SHP77 (cell line): Measurements from ENCODE around the gene PLCB1.

Source experiments
- DNase-seq, 2 experiments: peaks; one replicate each; lab custom pipeline; 2025; lab: John Stamatoyannopoulos, UW

PLCB1 gene

GRCh38 chr20:8212286-8212685, 80.2 kb downstream of the PLCB1 start:
- DNase-seq: no peak

GRCh38 chr20:8213270-8213669, 81.2 kb downstream of the PLCB1 start:
- DNase-seq: no peak

- no peak for DNase-seq
Measured at GRCh38 chr20:8213831-8214587, 81.9 kb downstream of the PLCB1 start.

- DNase-seq: peak in 1 of 2 experiments; percentile 2
Measured at GRCh38 chr20:8215361-8215781, 83.3 kb downstream of the PLCB1 start.

GRCh38 chr20:8216375-8217200, 84.5 kb downstream of the PLCB1 start:
- no peak for DNase-seq

- DNase-seq: no peak
Measured at GRCh38 chr20:8218861-8219260, 86.8 kb downstream of the PLCB1 start.

GRCh38 chr20:8219403-8219802, 87.3 kb downstream of the PLCB1 start:
- DNase-seq: no peak

GRCh38 chr20:8220716-8221115, 88.7 kb downstream of the PLCB1 start:
- DNase-seq: no peak

- no peak for DNase-seq
Measured at GRCh38 chr20:8221887-8222419, 89.9 kb downstream of the PLCB1 start.

GRCh38 chr20:8223091-8223870, 91.2 kb downstream of the PLCB1 start:
- DNase-seq: no peak

- DNase-seq: no peak
Measured at GRCh38 chr20:8225658-8226057, 93.6 kb downstream of the PLCB1 start.

GRCh38 chr20:8226106-8226505, 94.0 kb downstream of the PLCB1 start:
- DNase-seq: no peak

GRCh38 chr20:8227293-8227692, 95.2 kb downstream of the PLCB1 start:
- no peak for DNase-seq

GRCh38 chr20:8228315-8228714, 96.2 kb downstream of the PLCB1 start:
- DNase-seq: no peak

GRCh38 chr20:8229090-8229489, 97.0 kb downstream of the PLCB1 start:
- no peak for DNase-seq

- DNase-seq: no peak
Measured at GRCh38 chr20:8231038-8231437, 99.0 kb downstream of the PLCB1 start.

- DNase-seq: no peak
Measured at GRCh38 chr20:8232332-8232731, 100.3 kb downstream of the PLCB1 start.

GRCh38 chr20:8234580-8234979, 102.5 kb downstream of the PLCB1 start:
- no peak for DNase-seq

GRCh38 chr20:8242066-8242465, 110.0 kb downstream of the PLCB1 start:
- DNase-seq: no peak

GRCh38 chr20:8242827-8243724, 111.0 kb downstream of the PLCB1 start:
- no peak for DNase-seq

GRCh38 chr20:8244637-8245036, 112.6 kb downstream of the PLCB1 start:
- peak in 1 of 2 experiments; percentile 29 for DNase-seq
